HG02884 (cell line): Measurements from ENCODE around the gene CRELD2.

Experiments
- ATAC-seq: cut with Tn5 transposase; IDR thresholded peaks from one replicate; pipeline ENCODE4 v1.9.1; 2021; ENCODE audit warnings: mild to moderate bottlenecking, moderate library complexity; ENCODE audit not compliant: unreplicated experiment

The CRELD2 gene

GRCh38 chr22:49910229-49911155 lies 7.9 kb upstream of the CRELD2 start:
- no peak for ATAC-seq

- ATAC-seq: no peak
Observed at GRCh38 chr22:49911881-49912625, 6.4 kb upstream of the CRELD2 start.

GRCh38 chr22:49913026-49913425 lies 5.4 kb upstream of the CRELD2 start:
- no peak for ATAC-seq

GRCh38 chr22:49913446-49913845 lies 5.0 kb upstream of the CRELD2 start:
- ATAC-seq: no peak

GRCh38 chr22:49914256-49914655 lies 4.2 kb upstream of the CRELD2 start:
- ATAC-seq: no peak

- ATAC-seq: no peak
Observed at GRCh38 chr22:49915610-49916009, 2.8 kb upstream of the CRELD2 start.

GRCh38 chr22:49916831-49917230 lies 1.6 kb upstream of the CRELD2 start:
- no peak for ATAC-seq

- ATAC-seq: no peak
Observed at GRCh38 chr22:49918911-49919881, 762 bp downstream of the CRELD2 start.

- ATAC-seq: no peak
Observed at GRCh38 chr22:49920859-49921258, 2.4 kb downstream of the CRELD2 start.

- ATAC-seq: no peak
Observed at GRCh38 chr22:49921508-49922278, 3.3 kb downstream of the CRELD2 start.

GRCh38 chr22:49922484-49922883 lies 4.0 kb downstream of the CRELD2 start:
- ATAC-seq: no peak

- ATAC-seq: no peak
Observed at GRCh38 chr22:49922926-49923325, 4.5 kb downstream of the CRELD2 start.

- no peak for ATAC-seq
Observed at GRCh38 chr22:49923445-49923844, 5.0 kb downstream of the CRELD2 start.

GRCh38 chr22:49924113-49924833 lies 5.8 kb downstream of the CRELD2 start:
- no peak for ATAC-seq

GRCh38 chr22:49925525-49926128 lies 7.2 kb downstream of the CRELD2 start:
- no peak for ATAC-seq

GRCh38 chr22:49926916-49927315 lies 8.5 kb downstream of the CRELD2 start:
- no peak for ATAC-seq

- no peak for ATAC-seq
Observed at GRCh38 chr22:49927483-49928184, 9.2 kb downstream of the CRELD2 start.

GRCh38 chr22:49928185-49928495 lies 9.7 kb downstream of the CRELD2 start:
- no peak for ATAC-seq
